Hypothalamus (tissue), 51 donors: ENCODE results near the gene PTPN13.

Experiments used
- DNase-seq, 51 donors: peaks; one replicate each; lab custom pipeline; 2025; lab: John Stamatoyannopoulos, UW

PTPN13 gene, protein sequence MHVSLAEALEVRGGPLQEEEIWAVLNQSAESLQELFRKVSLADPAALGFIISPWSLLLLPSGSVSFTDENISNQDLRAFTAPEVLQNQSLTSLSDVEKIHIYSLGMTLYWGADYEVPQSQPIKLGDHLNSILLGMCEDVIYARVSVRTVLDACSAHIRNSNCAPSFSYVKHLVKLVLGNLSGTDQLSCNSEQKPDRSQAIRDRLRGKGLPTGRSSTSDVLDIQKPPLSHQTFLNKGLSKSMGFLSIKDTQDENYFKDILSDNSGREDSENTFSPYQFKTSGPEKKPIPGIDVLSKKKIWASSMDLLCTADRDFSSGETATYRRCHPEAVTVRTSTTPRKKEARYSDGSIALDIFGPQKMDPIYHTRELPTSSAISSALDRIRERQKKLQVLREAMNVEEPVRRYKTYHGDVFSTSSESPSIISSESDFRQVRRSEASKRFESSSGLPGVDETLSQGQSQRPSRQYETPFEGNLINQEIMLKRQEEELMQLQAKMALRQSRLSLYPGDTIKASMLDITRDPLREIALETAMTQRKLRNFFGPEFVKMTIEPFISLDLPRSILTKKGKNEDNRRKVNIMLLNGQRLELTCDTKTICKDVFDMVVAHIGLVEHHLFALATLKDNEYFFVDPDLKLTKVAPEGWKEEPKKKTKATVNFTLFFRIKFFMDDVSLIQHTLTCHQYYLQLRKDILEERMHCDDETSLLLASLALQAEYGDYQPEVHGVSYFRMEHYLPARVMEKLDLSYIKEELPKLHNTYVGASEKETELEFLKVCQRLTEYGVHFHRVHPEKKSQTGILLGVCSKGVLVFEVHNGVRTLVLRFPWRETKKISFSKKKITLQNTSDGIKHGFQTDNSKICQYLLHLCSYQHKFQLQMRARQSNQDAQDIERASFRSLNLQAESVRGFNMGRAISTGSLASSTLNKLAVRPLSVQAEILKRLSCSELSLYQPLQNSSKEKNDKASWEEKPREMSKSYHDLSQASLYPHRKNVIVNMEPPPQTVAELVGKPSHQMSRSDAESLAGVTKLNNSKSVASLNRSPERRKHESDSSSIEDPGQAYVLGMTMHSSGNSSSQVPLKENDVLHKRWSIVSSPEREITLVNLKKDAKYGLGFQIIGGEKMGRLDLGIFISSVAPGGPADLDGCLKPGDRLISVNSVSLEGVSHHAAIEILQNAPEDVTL (N-terminal part only)

GRCh38 chr4:86593688-86594558, at the start of gene PTPN13:
Gene PTPN13 (plus strand): TSS chr4:86594315. CDS start chr4:86635257, 40,942 bp downstream.
- peak; percentile 68 to 100 (median 99) for DNase-seq

DNA sequence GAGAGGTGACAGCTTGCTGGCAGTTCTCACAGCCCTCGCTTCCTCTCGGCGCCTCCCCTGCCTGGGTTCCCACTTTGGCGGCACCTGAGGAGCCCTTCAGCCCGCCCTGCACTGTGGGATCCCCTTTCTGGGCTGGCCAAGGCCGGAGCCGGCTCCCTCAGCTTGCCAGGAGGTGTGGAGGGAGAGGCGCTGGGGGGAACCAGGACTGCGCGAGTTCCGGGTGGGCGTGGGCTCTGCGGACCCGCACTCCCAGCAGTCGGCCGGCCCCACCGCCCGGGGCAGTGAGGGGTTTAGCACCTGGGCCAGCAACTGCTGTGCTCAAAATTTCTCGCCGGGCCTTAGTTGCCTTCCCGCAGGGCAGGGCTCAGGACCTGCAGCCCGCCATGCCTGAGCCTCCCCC, 47.0 kb upstream of the PTPN13 start:
- DNase-seq = no peak

- DNase-seq = no peak
Measured at GRCh38 chr4:86549163-86549788, 44.8 kb upstream of the PTPN13 start.

DNA sequence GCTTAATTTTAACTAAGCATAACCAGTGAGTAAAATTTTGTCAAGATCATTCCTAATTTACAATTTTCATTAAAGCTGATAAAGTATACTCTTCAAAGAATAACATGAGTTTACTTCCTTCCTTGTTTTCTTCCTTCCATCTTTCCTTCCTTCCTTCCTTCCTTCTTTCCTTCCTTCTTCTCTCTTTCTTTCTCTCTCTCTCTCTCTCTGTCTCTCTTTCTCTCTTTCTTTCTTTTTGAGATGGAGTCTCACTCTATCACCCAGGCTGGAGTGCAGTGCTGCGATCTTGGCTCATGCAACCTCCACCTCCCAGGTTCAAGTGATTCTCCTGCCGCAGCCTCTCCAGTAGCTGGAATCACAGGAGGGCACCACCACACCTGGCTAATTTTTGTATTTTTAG, 42.7 kb upstream of the PTPN13 start:
- DNase-seq = no peak

- no peak for DNase-seq
Measured at GRCh38 chr4:86554646-86555045, 39.5 kb upstream of the PTPN13 start.

DNA sequence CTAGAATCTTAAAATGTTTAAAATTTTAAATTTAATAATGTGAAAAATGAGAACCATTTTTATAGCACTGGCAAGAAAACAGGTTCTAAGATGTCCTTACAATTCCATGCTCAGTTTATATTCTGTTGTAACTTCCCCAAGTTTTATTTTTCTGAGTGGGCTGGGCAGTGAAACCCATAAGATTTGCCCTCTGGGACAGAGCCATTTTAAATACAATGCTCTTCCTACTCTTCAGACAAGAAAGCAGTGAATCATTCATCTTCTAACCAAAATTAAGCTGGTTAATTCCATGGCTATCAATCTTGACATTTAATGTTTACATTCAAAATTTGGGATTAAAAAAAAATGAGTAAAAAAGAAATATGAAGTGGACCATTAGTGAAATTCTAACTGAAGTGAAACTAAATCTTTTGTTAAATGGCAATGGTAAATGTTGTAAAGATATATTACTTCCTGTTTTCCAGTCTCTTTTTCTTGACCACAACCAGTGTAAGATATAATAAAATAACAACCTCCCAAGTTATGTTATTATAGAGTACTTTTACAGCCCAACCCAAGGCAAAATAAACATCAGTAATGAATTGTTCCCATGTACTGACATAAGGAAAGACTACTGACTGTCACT, 37.2 kb upstream of the PTPN13 start:
- DNase-seq = no peak

GRCh38 chr4:86557526-86557925, 36.6 kb upstream of the PTPN13 start:
- DNase-seq = no peak

GRCh38 chr4:86558258-86558657, 35.9 kb upstream of the PTPN13 start:
- no peak for DNase-seq

- DNase-seq = no peak
Measured at GRCh38 chr4:86558797-86559196, 35.3 kb upstream of the PTPN13 start.

DNA sequence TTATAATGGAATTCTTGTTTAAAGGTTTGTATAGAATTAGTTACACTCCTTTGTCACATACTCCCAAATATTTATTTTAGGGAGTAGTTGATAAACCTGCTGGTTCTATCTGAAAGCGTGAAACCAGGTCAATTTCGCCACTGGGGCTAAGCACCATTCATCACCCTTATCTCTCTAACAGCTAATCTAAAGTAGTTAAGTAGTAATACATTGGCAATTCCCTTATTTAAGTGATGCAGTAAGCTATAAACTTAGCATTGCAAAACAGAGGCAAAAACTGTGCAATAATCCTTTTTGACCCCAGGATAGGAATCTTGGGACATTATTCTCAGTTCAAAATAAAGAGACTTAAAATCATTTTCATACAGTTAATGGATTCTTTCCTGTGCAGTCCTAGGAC, 33.7 kb upstream of the PTPN13 start:
- no peak for DNase-seq

DNA sequence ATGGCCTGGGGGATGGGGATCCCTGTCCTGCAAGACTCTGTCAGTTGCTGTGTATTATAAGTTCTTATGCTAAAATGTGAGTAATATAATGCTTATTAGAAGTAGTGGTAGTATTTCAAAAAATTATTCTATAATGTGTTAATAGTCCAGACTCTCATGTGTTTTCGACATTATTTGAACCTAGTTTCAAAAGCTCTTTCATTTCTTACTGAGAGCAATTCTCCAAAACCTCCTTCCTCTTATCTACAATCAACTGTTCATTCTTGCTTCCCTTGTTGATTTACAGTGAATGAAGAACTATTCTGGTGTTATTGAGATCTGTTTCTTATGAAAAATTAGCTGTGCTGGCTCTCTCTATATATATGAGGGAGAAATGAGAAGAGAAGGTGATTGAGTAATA, 32.9 kb upstream of the PTPN13 start:
- no peak for DNase-seq

DNA sequence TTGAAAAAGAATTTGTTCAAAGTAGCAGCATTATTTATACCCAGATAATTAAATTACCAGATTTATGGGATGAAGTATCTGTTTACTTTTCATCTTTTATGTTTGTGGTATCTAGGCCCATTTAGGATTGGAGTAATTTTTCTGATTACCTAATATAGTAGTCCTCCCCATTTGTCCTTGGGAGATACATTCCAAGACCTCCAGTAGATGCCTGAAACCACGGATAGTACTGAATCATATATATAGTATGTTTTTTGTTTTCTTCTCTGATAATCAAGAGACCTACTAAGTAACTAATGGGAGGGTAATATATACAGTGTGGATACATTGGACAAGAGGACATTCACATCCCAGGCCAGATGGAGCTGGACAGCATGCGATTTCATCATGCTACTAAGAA, 30.7 kb upstream of the PTPN13 start:
- no peak for DNase-seq

DNA sequence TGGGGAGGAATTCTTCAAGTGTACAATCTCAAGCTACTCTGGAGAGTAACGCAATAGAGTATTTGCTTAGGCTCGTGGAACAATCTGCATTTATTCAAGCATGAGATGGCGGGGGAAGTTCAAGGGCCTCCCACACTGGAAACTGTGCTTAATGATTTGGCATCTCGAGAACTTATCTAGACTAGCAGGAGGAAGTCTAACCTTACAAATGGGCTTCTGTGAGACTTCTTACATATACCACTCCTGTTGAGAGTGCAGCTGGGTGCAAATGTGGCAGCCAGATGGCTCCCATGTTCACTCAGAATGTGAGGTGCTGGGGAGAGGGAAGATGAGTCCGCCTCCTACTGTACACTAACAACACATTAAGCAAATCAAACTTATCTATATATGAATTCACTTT, 29.3 kb upstream of the PTPN13 start:
- peak in 3 of 51 donors; percentile 3 to 7 (median 4) for DNase-seq

- DNase-seq = no peak
Measured at GRCh38 chr4:86565651-86566050, 28.5 kb upstream of the PTPN13 start.

DNA sequence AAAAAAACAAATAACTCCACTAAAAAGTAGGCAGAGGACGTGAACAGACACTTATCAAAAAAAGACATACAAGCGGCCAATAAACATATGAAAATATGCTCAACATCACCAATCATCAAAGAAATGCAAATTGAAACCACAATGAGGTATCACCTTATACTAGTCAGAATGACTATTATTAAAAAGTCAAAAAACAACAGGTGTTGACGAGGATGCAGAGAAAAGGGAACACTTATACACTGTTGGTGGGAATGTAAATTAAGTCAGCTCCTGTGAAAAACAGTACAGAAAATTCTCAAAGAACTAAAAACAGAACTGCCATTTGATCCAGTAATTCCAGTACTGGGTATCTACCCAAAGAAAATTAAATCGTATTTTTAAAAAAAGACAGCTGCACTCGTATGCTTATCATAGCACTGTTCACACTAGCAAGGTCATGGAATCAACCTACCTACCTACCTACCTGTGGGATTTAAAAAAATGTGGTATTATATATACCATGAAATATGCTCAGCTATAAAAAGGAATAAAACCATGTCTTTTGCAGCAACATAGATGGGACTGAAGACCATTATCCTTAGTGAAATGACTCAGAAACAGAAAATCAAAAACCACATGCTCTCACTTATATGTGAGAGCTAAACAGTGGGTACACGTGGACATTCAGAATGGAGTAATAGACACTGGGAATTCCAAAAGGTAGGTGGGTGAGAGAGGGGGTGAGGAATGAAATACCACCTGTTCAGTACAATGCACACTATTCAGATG, 24.8 kb upstream of the PTPN13 start:
- DNase-seq = no peak

- no peak for DNase-seq
Measured at GRCh38 chr4:86579941-86580340, 14.2 kb upstream of the PTPN13 start.

- DNase-seq = no peak
Measured at GRCh38 chr4:86582410-86582809, 11.7 kb upstream of the PTPN13 start.

DNA sequence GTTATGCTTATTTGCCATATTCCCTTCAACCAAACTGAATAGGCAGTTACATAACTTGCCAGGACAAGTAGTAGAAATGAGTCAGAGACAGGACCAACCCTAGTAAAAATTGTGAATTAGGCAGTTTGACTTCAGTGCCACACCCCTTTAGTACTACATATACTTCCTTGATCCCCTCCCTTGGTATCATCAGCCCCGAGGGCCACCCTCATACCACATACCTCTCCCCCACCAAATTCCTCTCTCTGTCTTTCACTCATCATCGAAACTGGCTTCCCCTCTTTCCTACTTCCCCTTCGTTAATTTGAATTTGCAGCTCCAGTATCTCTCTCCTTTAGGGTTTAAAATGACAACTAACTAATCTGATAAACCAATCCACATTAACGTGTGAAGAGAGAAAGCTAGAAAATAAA, 7.9 kb upstream of the PTPN13 start:
- no peak for DNase-seq
